GM21723 (cell line): Measurements from ENCODE around the gene PRSS35.
A peak's percentile ranks its signal among the peaks of the same experiment; 100 is the strongest.
"Not testable (repeated sequence)": the region's sequence is repeated elsewhere in the genome, so short reads cannot be mapped to it uniquely, and the experiment has no call there.

Experiments
- ATAC-seq: cut with Tn5 transposase; IDR thresholded peaks from one replicate; pipeline ENCODE4 v1.9.1; 2021; ENCODE audit warnings: mild to moderate bottlenecking, moderate library complexity; ENCODE audit not compliant: unreplicated experiment

Gene PRSS35

DNA sequence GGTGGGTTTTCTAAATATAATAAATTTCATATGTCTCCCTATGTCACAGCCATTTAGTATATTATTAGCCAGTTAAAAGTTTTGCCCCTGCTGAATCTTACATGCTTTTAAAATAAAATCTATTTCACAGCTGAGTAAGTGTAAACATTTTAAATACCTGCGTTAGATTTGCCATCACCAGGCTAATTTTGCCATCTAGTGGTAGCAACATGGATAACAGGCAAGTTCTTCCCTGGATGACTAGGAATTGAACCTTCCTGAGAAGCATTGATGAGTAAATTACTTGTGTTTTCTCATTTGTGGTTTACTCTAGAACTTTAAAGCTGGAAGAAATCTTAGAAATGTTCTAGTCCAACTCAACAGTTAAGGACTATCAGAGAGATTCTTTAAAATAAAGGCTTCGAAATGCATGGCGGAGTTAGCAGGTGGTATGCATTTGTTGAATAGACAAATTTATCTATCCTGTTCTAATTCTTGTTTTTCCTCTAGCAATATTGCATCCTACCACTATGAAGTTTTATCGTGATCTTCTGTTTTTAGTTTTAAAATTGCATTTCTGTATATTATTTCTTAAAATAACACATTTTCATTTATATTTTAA, 2.6 kb downstream of the PRSS35 start:
- peak; percentile 60 for ATAC-seq

GRCh38 chr6:83517500-83517899, 5.2 kb downstream of the PRSS35 start:
- no peak for ATAC-seq

DNA sequence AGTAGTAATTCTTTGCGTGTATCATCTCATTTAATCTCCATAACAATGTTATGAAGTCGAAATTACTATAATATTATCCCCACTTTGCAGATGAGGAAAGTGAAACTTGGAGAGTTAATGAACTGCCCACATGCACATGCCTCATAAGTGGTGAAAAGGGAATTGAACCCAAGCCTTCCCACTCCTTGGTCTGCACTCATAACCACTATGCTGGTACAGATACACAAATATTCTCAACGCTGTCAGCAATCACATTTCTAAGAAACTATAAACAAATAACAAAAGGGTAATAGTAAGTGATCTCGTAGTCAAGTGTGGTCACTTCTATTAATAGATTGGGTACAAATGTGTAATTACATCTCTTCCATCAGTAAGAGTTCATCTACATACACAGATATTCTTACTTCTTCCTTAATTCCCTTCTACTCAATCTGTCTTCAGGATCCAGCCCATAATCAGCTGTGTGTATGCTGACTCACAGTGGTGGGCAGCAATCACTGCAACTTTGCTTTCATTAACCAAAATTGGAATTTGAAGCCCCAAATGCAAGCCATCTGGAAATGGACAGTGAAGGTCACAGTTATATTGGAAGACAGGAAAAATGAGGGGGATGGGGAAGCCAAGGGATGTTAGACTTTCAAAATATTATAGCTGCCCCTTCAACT, 6.6 kb downstream of the PRSS35 start:
- no peak for ATAC-seq

DNA sequence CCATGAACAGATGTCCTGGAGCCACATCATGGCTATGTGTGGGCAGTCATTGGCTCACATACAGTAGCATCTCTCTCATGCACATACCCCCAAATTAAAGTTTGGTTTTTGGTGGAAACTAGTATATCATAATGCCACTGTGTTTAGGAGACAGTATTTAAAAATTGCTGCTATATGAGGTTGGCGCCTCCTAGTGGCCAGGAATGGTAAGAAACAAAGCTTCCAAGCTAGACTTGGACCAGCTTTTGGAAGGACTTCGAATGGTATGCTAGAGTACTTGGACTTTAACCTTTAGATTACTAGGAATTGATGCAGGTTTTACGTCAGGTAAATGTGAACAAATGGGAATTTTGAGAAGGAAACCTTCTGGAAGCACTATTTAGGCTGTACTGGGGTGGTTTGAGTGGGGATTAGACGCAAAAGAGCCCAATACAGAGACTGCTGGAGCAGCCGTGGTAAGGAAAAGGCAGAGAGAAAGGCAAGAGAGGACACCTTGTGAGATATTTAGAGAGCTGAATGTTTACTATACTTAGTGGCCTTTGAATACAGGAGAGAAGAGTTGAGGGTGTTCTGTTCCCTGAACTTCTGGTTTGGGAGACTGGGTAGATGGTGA, 23.8 kb downstream of the PRSS35 start:
- ATAC-seq: peak; percentile 83

DNA sequence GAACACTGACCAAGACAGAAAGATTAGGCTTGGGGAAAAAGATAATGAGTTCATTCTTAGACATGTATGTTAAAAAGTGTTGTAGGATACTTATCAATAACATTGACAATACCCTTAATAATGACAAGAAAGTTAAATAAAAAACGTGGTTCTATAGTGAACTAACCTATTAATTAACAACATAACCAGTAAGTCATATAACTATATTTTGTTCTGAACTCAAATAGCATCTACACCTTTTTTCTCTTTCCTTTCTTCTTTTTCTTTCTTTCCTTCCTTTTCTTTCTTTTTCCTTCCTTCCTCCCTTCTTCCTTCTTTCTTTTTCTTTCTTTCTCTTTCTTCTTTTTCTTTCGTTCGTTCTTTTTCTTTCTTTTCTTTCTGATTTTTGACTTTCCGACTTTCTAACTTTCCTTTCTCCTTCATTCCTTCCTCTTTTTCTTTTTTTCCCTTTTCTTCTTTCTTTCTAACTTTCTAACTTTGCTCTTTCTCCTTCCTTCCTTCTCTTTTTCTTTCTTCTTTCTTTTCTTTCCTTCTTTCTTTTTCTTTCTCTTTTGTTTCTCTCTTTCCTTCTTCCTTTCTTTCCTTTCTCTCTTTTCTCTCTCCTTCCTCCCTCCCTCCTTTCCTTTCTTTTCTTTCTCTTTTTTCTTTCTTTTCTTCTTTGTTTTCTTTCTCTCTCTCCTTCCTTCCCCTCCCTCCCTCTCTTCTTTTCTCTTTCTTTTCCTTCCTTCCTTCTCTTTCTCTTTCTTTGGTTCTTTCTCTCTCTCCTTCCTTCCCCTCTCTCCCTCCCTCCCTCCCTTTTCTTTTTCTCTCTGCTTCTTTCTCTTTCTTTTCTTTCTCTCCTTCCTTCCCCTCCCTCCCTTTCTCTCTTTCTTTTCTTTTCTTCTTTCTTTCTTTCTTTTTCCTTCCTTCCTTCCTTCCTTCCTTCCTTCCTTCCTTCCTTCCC, 24.6 kb downstream of the PRSS35 start:
- no peak for ATAC-seq

GRCh38 chr6:83539678-83540077, 27.3 kb downstream of the PRSS35 start:
- ATAC-seq: no peak

DNA sequence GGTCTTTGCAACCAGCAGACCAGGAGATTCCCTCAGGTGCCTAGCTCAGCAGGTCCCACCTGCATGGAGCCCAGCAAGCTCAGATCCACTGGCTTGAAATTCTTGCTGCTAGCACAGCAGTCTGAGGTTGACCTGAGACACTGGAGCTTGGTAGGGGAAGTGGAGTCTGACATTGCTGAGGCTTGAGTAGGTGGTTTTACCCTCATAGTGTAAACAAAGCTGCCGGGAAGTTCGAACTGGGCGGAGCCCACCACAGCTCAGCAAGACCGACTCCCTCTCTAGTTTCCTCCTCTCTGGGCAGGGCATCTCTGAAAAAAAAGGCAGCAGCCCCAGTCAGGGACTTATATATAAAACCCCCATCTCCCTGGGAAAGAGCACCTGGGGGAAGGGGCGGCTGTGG, 34.3 kb downstream of the PRSS35 start:
- ATAC-seq: no peak

- ATAC-seq: not testable (repeated sequence)
Observed at GRCh38 chr6:83550482-83550881, 38.1 kb downstream of the PRSS35 start.

DNA sequence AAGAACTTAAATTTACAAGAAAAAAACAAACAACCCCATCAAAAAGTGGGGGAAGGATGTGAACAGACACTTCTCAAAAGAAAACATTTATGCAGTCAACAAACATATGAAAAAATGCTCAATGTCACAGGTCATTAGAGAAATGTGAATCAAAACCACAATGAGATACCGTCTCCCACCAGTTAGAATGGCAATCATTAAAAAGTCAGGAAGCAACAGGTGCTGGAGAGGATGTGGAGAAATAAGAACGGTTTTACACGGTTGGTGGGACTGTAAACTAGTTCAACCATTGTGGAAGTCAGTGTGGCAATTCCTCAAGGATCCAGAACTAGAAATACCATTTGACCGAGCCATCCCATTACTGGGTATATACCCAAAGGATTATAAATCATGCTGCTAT, 39.4 kb downstream of the PRSS35 start:
- ATAC-seq: not testable (repeated sequence)

DNA sequence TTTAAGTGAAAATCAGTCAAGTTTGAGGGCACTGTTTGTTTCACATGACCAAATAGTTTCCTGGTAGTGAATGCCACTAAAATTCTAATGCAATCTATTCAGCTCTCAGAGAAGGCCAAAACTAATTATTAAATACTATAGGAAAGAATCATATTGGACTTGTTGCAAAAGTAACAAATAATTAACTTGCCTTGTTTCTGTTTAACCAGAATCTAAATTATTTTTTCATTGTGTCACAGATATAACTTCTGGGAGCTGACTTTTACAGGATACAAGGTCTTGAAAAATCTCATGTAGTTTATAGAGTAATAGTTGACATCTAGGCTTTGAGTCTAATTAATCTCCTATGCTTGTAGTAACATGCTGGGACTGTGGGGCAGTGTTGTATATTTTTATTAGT, 44.5 kb downstream of the PRSS35 start:
- no peak for ATAC-seq

GRCh38 chr6:83558975-83559374, 46.6 kb downstream of the PRSS35 start:
- ATAC-seq: no peak

- ATAC-seq: not testable (repeated sequence)
Observed at GRCh38 chr6:83571663-83572185, 59.4 kb downstream of the PRSS35 start.

GRCh38 chr6:83574783-83575182, 62.4 kb downstream of the PRSS35 start:
- ATAC-seq: no peak
